Fibroblast of villous mesenchyme (primary cell): ENCODE data around the gene FPR2. TPM values are rescaled to one million over a fixed set of nuclear protein-coding genes. Genes with fewer than 3 reads are reported as not detected.

Experiments used
- DNase-seq: peaks from one replicate; pipeline ENCODE4 v3.0.0-alpha.2; 2010; ENCODE audit warnings: low read depth
- H3K4me3 ChIP-seq: 2 replicates; pipeline ENCODE4 v1.5.1; 2011; ENCODE audit warnings: low read depth, mild to moderate bottlenecking, low read length
- CTCF ChIP-seq: IDR thresholded peaks from 2 replicates; pipeline ENCODE4 v1.5.1; 2012; ENCODE audit warnings: low read depth, mild to moderate bottlenecking, low read length; ENCODE audit not compliant: insufficient read depth
- total RNA-seq: library from RNA; depleted of rRNA; stranded (reverse); fragments of >200 nt; gene quantifications from 2 replicates; pipeline ENCODE4 v1.2.3, GENCODE V29; 2012

FPR2 gene
- total RNA-seq, 1 donor: not detected

- peak; percentile 88 for DNase-seq
- TF ChIP-seq CTCF: no peak
- H3K4me3 ChIP-seq: no peak overlapping the region
Measured at GRCh38 chr19:51807111-51807701, 46.2 kb downstream of the FPR2 start.

GRCh38 chr19:51807925-51808324, 46.9 kb downstream of the FPR2 start:
- TF ChIP-seq CTCF: no peak
- H3K4me3 ChIP-seq: no peak overlapping the region
- no peak for DNase-seq

DNA sequence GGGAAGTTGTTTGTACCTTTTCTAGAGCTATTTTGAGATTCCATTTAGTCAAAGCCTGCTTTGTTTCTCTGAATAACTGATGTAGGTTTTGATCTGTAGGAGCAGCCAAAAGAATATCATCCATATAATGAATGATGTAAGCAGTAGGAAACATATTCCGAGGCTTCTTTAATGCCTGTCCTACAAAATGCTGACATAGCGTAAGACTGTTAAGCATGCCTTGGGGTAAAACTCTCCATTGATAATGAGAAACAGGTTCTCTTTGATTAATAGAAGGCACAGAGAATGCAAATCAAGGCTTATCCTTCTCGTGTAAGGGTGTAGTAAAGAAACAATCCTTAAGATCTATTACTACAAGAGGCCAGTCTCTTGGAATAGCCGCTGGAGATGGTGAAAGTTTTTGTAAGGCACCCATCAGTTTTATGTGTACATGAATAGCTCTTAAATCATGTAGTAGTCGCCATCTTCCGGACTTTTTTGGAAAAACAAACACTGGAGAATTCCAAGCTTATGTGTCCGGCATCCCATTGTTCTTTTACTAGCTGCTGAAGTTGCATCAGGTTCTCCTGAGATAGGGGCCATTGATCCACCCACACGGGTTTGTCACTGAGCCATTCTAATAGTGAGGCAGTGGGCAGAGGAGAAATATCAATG, 47.5 kb downstream of the FPR2 start:
- peak; percentile 79 for DNase-seq
- no peak overlapping the region for H3K4me3 ChIP-seq
- TF ChIP-seq CTCF: peak; percentile 16

DNA sequence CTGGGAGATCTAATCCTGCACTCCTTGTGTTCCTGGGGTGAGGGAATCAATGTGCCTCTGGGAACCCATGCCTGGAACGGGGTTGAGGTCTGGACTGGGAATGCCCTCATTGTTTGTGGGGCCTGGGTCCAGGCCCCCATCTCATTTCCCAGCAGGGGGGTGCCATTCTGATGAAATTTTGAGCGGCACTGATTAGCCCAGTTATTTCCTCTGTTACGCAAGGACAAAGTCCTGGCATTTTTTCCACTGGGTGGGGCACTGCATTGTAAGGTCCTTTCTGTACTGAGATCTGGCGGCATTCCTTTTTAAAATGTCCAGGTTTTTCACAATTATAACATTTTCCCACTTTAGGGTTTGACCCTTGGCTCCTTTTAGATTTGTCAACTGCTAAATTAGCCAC, 48.8 kb downstream of the FPR2 start:
- no peak for DNase-seq
- no peak overlapping the region for H3K4me3 ChIP-seq
- no peak for TF ChIP-seq CTCF

DNA sequence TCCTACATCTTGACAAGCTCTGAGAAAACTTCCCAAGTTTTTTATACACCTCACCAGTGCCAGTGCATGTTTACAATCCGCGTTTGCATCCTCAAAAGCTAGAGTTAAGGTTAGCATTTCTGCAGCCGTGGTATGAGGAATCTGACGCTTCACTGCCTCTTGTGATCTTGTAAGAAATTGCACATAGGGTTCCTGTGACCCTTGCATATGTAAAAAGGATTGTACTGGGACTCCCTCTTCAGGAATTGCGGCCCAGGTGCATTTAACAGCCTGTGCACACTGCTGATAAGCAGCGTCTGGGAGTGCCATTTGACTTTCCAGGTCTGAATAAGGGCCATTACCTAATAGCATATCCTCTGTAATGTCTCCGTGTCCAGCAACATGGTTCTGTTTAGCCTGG, 49.2 kb downstream of the FPR2 start:
- no peak overlapping the region for H3K4me3 ChIP-seq
- TF ChIP-seq CTCF: no peak
- DNase-seq: no peak

DNA sequence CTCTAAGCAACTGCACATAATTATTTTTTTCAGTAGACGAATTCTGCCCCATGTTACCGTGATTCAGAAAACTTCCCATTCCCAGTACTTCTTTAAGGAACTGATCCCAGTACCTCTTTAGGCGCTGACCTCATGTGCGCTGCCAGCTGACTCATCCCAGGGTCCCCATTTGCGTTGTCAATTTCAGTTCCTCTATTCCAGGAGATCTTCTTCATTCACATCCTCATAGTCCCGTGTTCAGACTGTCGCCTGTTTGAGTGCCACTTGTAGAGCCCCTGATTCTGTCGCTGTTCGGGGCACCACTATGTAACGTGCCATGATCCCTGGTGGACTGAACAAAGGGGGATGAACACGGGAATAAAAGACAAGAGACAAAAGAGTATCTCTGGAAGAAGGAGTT, 50.4 kb downstream of the FPR2 start:
- TF ChIP-seq CTCF: no peak
- DNase-seq: no peak
- no peak overlapping the region for H3K4me3 ChIP-seq

DNA sequence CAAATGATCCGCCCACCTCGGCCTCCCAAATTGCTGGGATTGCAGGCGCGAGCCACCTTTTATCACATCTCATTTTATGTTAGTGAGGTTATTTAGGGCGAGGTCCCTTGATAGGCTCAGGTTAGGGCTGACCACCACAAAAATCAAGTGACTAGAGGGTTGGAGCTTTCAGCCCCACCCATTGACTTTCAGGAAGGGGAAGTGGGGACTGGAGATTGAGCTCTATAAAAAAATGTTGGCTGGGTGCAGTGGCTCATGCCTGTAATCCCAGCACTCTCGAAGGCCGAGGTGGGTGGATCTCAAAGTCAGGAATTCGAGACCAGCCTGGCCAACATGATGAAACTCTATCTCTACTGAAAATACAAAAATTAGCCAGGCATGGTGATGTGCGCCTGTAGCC, 54.1 kb downstream of the FPR2 start:
- no peak for DNase-seq
- TF ChIP-seq CTCF: no peak
- H3K4me3 ChIP-seq: no peak overlapping the region
